HG03354 (cell line): ENCODE results near the gene WWP2.
"Not testable (repeated sequence)": the region's sequence is repeated elsewhere in the genome, so short reads cannot be mapped to it uniquely, and the experiment has no call there.

ENCODE experiments used
- ATAC-seq: cut with Tn5 transposase; IDR thresholded peaks from one replicate; pipeline ENCODE4 v1.9.1; 2021; ENCODE audit warnings: mild to moderate bottlenecking; ENCODE audit not compliant: unreplicated experiment, poor library complexity, severe bottlenecking

Gene WWP2

DNA sequence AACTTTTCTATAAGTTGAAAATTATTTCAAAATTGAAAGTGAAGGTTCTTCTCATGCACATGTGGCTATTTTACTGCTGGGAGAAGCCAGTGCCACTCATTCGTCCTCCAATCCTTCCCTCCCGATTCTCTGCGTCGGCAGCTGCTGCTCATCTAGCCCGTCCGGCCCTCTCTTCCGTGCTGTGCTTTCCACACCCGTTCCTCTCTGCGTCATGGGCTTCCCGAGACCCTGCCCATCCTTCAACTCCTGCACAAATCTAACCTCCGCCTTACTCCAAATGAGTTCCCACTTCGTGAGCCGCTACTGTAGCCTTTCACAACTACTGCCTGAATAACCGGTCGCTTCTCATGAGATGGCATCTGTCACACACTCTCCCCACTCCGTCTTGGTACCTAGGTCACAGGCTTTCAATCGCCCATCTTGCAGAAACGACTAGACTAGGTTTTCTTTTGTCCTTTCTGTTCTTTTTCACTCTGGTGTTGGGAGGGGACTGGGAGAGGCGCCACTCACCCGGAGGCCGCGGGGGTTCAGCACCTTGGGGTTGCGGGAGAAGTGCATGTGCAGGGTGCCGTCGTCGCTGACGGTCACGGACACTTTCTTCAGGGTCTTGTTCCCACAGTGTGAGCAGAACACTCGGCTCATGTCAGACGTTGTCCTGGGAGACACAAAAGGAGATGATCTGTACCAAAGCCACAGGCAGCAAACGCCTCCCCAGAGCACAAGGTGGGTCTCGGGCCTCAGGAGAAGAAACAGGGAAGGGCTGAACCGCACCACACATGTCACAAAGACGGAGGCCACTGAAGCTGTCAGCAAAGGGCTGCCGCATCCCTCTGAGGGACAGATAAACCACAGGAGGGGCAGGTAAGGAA lies 17.5 kb upstream of the WWP2 start:
- no peak for ATAC-seq

DNA sequence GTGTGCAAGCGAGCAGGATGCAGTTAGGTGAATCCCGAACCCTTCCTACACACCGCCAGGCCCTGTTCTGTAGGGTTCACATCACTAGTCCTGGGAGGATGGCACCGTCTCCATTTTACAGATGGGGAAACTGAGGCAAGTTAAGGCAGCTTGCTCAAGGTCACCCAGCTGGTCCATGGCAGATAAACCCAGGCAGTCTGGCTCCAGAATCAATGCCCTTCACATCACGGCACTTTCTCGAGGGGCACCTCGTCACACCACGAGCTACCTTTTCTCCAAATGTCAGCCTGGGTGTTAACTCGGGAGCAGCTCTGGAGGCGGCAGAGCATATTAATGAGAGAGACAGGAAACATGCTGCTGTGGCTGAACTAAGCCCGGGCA lies 16.9 kb upstream of the WWP2 start:
- ATAC-seq: no peak

DNA sequence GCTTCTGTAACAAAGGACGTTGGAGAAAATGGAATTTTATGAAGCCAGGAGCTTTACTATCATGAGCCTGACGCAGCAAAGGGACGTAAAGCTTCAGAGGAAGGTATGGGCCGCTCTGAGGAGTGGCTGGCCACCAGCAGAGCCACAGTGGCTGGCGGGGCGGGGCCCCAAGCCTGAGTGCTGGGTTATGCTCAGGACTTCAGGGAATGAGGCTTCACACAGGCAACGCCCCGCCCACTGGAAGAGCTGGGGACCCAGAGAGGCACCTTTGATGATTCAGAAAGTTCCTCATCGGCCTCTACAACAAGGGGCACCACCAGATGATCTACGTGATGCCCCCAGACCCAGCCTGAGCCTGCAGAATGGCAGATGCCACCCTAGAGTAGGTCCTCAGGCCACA lies 16.2 kb upstream of the WWP2 start:
- ATAC-seq: no peak

DNA sequence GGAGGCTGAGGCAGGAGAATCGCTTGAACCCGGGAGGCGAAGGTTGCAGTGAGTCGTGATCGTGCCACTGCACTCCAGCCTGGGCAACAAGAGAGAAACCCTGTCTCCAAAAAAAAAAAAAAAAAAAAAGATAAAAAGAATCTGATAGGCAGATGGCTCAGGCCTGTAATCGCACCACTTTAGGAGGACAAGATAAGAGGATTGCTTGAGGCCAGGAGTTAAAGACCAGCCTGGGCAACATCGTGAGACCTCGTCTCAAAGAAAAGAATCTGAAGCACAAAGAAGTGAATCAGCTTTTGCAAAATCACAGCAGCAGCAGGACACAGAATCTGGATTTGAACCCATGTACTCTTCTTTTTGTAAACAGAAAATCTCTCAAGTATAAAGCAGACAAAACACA lies 15.0 kb upstream of the WWP2 start:
- ATAC-seq: no peak

DNA sequence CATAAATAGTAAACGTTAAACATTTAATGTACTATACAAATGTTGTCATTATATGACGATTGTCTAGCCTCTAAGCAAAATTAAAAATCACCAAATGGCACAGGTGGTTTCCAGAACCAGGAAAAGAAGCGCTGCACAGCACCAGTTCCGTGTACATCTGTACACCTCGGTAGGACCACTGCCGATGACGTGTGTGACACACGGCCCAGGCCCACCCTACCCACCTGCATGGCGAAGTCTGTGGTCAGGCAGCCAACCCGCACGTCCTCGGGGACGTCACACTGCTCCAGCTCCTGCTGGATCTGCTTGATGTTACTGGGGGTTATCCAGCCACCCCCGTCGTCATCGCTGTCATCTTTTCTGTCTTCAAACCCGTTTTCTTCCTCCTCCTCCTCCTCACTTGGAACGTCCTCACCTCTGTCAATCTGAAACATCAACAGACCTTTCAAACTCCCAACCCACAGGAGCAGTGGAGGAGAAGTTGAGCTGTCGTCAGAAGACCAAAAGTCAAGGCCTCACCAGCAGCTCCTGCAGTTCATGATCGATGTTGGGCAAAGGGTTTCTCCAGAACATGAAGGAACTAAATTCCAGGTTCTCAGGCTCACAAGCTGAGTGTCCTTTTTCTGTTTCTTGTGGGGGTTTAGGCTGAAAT lies 13.3 kb upstream of the WWP2 start:
- ATAC-seq: no peak

DNA sequence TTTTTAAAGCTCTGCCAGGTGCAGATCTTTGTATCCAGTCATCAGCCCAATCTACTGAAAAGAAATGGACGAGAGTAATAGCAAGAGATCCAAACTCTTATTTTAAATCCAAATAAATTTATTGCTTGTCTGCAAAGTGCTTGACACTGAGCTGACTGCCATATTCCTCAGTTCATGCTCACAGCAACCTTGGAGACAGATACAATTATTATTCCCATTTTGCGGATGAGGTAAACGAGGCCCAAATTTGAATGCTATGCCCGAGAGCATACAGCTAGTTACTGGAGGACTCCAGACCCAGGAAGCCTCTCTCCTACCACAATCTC lies 8.0 kb upstream of the WWP2 start:
- ATAC-seq: no peak

DNA sequence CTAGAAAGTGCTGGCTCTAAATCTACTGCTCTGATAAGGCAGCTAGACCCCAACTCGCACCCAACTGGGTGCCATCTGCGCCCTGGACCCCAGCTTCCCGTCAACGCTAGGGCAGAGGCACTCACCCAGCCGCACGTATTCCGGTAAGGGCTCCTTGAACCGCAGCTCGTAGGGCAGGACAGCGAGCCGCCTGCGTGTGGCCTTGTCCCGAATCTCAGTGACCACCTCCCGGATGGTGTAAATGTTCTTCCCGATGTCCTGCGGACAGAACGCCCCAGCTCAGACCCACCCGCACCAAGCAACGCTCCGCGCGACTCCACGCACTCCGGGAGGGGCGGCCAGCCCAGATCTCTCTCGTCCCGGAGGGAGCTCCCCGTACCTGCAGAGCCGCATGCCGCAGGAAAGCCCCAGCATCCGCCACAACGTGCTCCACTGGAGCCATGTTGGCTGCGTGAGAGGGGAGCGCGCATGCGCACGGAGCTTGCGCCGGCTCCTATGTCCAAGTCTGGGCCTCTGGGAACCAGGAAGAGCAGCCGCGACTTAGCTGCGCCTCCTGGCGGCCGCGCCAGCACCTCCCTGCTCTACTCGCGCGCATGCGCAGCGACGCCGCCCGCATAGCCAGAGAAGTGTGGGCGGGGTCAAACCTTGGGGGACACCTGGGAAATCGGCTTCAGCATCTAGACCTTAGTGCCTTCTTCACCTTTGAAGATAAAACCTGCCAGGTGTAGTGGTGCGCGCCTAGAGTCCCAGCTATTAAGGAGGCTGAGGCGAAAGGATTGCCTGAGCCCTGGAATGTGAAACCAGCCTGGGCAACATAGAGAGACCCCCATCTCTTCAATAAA lies 7.4 kb upstream of the WWP2 start, which contains the start of gene NOB1:
TSS of gene NOB1 (minus strand) at position 458 of the 842 bp plus-strand sequence. CDS start at position 442, 16 bp downstream.
- ATAC-seq: peak; percentile 98

DNA sequence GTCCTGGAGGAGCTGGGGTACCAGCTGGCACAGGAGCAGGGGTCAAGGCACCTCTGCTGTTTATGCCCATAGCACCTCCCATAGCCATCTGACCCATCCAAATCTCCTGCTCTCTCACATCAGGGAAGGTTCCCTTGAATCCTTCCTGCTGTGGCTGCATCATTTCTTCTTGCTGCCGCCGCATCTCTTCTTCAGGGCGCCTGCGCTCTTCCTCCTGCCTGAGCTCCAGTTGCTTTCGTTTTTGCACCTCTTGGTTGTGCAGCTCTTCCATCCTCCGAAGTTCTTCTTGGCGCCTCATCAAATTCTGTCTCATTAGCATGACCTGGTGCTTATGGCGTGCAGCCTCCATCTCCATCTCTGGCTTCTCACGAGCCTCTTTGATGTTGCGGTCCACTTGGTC lies 5.4 kb upstream of the WWP2 start:
- ATAC-seq: no peak

DNA sequence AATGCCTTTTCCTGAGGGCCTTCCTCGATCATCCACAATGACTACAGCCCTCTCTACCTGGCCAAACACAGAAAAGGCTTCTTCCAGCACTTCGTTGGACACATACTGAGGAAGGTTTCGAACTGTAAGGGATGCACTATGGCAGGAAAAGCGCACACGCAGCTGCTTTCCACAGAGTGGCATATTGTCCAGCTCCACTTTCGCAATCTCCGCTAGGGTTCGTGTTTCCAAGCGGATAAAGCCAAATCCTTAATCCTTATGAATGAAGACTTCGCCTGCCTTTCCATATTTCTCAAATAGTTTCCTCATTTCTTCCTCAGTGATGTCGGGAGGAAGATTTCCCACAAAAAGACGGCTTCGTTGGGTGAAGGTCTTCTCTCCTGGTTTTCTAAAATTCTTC lies 4.8 kb upstream of the WWP2 start:
- not testable (repeated sequence) for ATAC-seq

DNA sequence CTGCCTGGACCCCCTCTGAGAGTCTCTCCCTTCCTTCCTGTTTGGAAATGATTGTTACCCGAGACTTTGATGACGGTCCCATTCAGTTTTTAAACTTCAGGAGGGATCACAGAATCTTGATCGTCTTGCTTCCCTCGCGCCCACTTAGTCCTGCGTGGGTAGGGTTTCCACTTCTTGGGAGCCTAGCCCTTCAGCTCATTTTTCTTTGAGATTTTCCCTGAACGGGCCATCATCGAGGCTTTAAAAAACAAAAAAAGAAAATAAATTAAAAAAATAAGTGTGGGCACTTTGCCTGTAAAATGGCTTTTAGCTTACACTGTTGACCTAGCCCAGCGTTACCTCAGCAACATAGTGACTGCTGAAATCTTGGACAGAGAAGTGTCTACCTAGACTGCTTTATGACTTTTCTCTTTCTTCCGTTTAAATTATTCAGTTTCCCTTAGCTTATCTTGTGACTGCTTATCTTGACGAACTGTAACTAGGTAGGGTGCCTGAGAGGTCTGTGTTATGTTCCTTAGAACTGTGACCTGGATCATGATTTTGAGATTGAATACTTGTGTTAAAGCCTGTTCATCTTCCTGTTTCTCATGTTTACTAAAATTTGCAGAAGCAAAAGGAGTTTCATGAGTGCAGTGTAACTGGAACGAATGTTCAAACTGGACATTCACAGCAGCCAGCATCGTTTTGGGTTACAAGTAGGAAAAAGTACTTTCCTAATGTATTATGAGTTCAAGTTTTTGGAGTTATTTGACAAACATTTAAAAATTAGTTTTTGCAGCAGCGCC lies 874 bp downstream of the WWP2 start:
- peak; percentile 8 for ATAC-seq

DNA sequence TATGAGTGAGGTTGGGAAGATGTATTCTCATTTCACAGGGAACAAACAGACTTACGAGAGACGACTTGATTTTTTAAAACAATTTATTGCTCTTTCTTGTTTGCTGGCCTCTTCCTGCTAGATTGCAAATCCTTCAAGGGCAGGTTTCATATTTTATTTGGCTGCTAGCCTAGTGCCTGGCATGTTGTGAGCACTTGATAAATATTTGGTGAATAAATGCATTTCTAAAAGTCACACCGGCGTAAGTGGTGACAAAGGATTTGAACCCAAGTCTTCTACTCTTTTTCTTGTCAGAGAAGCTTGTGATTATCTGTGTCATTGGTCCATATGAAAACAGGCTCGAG lies 1.4 kb downstream of the WWP2 start:
- no peak for ATAC-seq

DNA sequence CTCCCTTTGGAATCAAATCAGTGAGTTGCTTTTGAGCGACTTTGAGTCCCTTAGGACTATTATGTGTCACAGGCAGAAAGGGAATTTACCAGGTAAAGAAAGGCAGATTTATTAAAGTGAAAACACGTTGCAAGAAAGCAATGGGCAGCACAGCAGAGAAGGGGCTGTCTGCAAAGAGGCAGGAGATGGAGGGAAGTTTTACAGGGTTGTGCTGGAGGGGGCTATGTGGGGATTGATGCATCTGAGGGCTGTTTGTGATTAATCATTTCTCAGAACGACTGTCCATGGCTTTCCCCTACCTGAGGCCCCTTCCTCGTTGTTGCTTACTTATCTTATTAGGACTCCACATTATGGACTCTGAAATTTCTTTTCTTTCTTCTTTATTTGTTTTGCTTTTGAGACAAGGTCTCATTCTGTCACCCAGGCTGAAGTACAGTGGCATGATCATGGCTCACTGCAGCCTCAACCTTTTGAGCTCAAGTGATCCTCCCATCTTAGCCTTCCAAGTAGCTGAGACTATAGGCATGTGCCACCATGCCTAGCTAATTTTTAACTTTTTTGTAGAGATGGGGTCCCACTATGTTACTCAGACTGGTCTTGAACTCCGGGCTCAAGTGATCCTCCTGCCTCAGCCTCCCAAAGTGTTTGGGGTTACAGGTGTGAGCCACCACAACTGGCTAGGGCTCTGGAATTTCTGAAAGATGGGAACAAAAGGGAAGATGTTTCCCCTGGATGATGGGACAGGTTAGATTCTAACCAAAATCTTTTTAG lies 5.5 kb downstream of the WWP2 start:
- no peak for ATAC-seq

DNA sequence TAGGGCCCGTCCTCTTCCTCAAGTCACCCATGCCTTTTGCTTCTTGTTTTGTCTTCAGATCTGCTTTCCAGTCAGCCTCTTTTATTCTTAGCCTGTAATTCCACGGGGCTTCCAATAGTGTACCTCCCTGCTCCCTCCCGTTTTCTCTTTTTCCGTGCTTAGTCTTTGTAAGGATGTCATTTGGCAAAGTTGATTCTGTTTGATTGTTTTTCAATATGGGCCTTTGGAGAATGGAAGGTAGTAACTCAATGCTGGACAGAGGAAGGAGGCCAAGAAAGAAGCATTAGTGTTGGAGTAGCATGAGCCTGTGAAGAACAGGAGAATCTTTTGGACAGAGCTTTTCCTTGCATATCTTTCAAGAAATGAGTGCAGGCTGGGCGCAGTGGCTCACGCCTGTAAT lies 6.5 kb downstream of the WWP2 start:
- ATAC-seq: no peak

DNA sequence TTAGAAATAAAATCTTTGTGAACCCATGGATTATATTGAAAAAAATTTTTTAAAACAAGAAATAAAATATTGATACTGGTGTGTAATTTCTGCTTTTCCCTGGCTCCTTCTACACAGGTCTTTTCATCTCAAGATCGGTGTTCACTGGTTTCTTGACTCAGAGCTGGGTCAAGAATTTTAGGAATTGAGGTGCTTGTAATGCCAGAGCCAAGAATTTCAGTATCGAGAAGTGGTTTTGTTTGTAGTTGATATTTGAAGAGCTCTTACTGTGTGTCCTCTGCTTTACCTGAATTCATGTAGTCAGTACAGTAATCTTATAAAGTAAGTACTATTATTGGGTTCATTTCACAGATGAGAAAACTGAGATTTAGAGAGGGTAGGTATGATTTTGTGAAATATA lies 7.3 kb downstream of the WWP2 start:
- ATAC-seq: no peak

DNA sequence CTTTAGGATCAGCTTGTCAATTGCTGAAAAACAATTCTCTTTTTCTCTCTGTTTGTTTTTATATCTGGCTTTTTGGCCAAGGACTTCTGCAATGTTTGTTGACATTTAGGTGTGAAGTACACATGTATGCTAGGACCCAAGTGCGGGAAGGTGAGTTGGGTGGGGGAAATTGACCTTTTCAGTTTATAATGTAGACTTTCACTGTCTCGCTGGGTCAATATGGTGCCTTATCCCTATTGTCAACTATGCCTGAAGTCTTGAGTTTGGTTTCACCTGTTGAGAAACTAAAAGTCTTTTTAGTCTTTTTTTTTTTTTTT lies 9.5 kb downstream of the WWP2 start:
- no peak for ATAC-seq

DNA sequence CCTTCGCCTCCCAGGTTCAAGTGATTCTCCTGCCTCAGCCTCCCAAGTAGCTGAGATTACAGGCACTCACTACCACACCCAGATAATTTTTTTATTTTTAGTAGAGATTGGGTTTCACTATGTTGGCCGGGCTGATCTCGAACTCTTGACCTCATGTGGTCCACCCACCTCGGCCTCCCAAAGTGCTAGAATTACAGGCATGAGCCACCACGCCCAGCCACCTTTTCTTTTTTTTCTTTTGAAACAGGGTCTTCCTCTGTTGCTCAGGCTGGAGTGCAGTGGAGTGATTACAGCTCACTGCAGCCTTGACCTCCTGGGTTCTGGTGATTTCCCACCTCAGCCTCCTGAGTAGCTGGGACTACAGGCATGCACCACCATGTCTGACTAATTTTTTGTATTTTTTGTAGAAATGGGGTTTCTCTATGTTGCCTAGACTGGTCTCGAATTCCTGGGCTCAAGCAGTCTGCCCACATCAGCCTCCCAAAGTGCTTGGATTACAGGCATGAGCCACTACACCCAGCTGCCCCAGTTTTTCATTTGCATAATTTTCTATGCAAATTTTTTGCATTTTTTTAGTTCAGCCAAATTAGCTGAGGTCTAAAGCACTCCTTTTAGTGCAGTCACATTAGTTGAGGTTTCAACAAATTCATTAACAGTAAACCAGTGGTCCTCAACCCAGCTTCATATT lies 11.3 kb downstream of the WWP2 start:
- ATAC-seq: peak; percentile 78

DNA sequence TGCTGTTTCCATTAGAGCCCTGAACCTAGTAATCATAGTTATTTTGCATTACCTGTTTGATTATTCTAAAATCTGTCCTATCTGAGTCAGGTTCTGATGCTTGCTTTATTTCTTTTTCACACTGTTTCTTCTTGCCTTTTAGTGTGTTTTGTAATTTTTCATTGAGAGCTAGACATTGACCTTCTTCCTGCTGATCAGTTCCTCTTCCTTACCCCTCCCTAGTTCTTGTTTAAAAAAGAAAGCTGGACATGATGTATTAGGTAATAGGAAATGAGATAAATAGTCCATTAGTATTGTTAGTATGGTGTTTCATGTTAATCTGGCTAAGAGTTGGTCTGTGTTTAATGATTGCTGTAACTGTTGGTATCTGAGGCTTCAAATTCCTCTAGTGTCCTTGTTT lies 13.4 kb downstream of the WWP2 start:
- no peak for ATAC-seq

DNA sequence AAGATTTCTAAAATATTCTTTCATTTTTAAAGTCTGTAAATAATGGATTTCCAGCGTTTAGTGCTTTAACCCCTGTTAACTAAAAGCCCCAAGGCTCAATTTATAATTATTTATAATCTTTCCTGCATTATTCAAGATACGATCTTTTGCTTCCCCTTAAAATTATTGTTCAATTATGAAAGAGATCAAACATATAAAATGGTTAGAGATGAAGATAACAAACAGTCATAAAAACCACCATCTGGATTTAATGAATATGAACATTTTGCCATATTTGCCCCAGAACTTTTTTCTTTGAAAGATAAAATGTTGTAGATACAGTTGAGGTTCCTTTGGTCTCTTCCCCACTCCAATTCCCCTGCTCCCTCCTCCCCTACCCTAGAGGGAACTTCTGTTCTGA lies 17.6 kb downstream of the WWP2 start:
- no peak for ATAC-seq

DNA sequence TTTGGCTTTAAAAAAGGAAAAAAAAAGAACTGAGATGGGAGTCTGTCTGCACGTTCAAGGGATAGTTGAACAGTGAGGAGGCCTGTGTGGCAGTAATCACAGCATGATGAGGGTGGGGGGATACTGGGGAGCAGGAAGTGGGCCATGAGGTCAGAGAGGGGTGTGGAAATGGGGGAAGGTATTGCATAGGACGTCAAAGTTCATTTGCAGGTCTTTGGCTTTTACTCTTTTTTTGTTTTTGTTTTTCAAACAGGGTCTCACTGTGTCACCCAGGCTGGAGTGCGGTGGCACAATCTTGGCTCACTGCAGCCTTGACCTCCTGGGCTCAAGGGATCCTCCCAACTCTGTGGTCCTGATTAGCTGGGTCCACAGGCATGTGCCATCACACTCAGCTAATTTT lies 19.0 kb downstream of the WWP2 start:
- no peak for ATAC-seq
